Left forelimb (tissue), 1 donor: ENCODE data around the gene CSMD2.

ENCODE experiments used
- DNase-seq: peaks from one replicate; pipeline ENCODE4 v3.0.0-alpha.2; 2018; ENCODE audit warnings: low spot score

Gene CSMD2

GRCh38 chr1:33852711-33853110, 312.3 kb downstream of the CSMD2 start:
- no peak for DNase-seq

GRCh38 chr1:33850481-33850880, 314.5 kb downstream of the CSMD2 start:
- DNase-seq = no peak

- DNase-seq = no peak
Measured at GRCh38 chr1:33849211-33849610, 315.8 kb downstream of the CSMD2 start.

- DNase-seq = no peak
Measured at GRCh38 chr1:33848205-33848937, 316.7 kb downstream of the CSMD2 start.

GRCh38 chr1:33846861-33847260, 318.2 kb downstream of the CSMD2 start:
- no peak for DNase-seq

- DNase-seq = no peak
Measured at GRCh38 chr1:33844166-33844565, 320.9 kb downstream of the CSMD2 start.

GRCh38 chr1:33842348-33842747, 322.7 kb downstream of the CSMD2 start:
- no peak for DNase-seq

- DNase-seq = no peak
Measured at GRCh38 chr1:33841494-33841893, 323.5 kb downstream of the CSMD2 start.

GRCh38 chr1:33837635-33838034, 327.4 kb downstream of the CSMD2 start:
- no peak for DNase-seq

GRCh38 chr1:33836911-33837310, 328.1 kb downstream of the CSMD2 start:
- no peak for DNase-seq

GRCh38 chr1:33828654-33829053, 336.4 kb downstream of the CSMD2 start:
- no peak for DNase-seq

- no peak for DNase-seq
Measured at GRCh38 chr1:33828059-33828458, 337.0 kb downstream of the CSMD2 start.

- DNase-seq = no peak
Measured at GRCh38 chr1:33826711-33827110, 338.3 kb downstream of the CSMD2 start.

- DNase-seq = no peak
Measured at GRCh38 chr1:33826311-33826710, 338.7 kb downstream of the CSMD2 start.

- DNase-seq = no peak
Measured at GRCh38 chr1:33825506-33825905, 339.5 kb downstream of the CSMD2 start.

- DNase-seq = no peak
Measured at GRCh38 chr1:33824971-33825370, 340.1 kb downstream of the CSMD2 start.

GRCh38 chr1:33824321-33824720, 340.7 kb downstream of the CSMD2 start:
- no peak for DNase-seq

GRCh38 chr1:33823830-33824229, 341.2 kb downstream of the CSMD2 start:
- DNase-seq = no peak

GRCh38 chr1:33823401-33823800, 341.6 kb downstream of the CSMD2 start:
- no peak for DNase-seq

GRCh38 chr1:33822396-33822795, 342.6 kb downstream of the CSMD2 start:
- DNase-seq = no peak

GRCh38 chr1:33821291-33821690, 343.7 kb downstream of the CSMD2 start:
- DNase-seq = no peak

GRCh38 chr1:33820804-33821203, 344.2 kb downstream of the CSMD2 start:
- DNase-seq = no peak

GRCh38 chr1:33819913-33820311, 345.1 kb downstream of the CSMD2 start:
- DNase-seq = no peak

GRCh38 chr1:33819290-33819912, 345.6 kb downstream of the CSMD2 start:
- DNase-seq = no peak
